GM12872 (cell line): ENCODE measurements around the gene PHKG1.

Experiments
- TF ChIP-seq, protein P1 (sequence below): IDR thresholded peaks from 3 replicates; pipeline ENCODE4 v1.5.1; 2011; ENCODE audit warnings: low read depth, mild to moderate bottlenecking, low read length, moderate library complexity; ENCODE audit not compliant: insufficient read depth

The PHKG1 gene

GRCh38 chr7:56086761-56087160 lies 6.0 kb downstream of the PHKG1 start:
- TF ChIP-seq, protein P1, sequence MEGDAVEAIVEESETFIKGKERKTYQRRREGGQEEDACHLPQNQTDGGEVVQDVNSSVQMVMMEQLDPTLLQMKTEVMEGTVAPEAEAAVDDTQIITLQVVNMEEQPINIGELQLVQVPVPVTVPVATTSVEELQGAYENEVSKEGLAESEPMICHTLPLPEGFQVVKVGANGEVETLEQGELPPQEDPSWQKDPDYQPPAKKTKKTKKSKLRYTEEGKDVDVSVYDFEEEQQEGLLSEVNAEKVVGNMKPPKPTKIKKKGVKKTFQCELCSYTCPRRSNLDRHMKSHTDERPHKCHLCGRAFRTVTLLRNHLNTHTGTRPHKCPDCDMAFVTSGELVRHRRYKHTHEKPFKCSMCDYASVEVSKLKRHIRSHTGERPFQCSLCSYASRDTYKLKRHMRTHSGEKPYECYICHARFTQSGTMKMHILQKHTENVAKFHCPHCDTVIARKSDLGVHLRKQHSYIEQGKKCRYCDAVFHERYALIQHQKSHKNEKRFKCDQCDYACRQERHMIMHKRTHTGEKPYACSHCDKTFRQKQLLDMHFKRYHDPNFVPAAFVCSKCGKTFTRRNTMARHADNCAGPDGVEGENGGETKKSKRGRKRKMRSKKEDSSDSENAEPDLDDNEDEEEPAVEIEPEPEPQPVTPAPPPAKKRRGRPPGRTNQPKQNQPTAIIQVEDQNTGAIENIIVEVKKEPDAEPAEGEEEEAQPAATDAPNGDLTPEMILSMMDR = no peak

- TF ChIP-seq, protein P1 = no peak
These were observed 9.5 kb downstream of the PHKG1 start for GRCh38 chr7:56083150-56083785.

- TF ChIP-seq, protein P1 = no peak
These were observed 11.0 kb downstream of the PHKG1 start for GRCh38 chr7:56081626-56082340.

DNA sequence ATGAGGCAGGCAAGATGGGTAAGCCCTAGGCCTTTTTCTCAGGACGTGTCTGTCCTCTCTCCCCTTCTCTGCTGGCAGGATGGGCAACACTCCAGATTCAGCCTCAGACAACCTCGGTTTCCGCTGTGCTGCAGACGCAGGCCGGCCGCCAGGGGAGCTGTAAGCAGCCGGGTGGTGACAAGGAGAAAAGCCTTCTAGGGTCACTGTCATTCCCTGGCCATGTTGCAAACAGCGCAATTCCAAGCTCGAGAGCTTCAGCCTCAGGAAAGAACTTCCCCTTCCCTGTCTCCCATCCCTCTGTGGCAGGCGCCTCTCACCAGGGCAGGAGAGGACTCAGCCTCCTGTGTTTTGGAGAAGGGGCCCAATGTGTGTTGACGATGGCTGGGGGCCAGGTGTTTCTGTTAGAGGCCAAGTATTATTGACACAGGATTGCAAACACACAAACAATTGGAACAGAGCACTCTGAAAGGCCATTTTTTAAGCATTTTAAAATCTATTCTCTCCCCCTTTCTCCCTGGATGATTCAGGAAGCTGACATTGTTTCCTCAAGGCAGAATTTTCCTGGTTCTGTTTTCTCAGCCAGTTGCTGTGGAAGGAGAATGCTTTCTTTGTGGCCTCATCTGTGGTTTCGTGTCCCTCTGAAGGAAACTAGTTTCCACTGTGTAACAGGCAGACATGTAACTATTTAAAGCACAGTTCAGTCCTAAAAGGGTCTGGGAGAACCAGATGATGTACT lies 13.1 kb downstream of the PHKG1 start:
- TF ChIP-seq, protein P1 = no peak

DNA sequence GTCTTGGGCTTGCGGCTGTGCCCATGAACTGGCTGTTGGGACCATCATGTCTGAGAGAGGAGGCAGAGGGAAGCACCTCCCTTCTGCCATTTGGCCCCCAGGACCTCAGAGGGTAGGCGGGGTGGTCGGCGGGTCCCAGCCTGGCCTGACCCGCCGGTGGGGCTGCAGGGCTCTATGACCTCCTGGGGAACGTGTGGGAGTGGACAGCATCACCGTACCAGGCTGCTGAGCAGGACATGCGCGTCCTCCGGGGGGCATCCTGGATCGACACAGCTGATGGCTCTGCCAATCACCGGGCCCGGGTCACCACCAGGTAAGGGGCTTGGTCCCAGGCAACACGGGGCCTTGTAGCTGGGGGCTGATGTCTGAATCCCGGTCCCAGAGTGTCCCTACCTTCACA lies 14.6 kb downstream of the PHKG1 start:
- TF ChIP-seq, protein P1 = no peak

DNA sequence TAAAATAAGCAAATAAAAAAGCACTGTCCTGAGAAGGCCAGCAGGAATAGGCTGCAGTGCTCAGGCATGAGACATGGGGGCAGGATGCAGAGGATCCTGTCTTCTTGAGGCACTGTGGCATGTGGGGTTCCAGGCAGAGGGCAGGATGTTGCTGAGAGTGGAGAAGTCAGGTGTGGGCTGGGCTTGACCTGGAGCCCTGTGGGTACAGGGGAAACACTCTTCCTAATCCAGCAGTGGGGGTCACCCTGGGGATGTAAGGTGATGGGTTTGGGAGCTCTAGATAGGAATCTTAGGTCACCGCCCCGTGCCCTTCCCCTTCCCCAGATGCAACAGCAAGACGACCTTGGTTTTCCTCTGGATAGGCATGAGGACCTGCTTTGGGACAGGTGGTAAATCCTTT lies 15.1 kb downstream of the PHKG1 start:
- TF ChIP-seq, protein P1 = no peak

- TF ChIP-seq, protein P1 = peak; percentile 86
These were observed 18.4 kb downstream of the PHKG1 start for GRCh38 chr7:56074371-56074791.
